Left ventricle myocardium inferior (tissue), 1 donor: Measurements from ENCODE around the gene NPTX1. TPM values are rescaled to one million over a fixed set of nuclear protein-coding genes. Genes with fewer than 3 reads are reported as not detected.
"Not testable (repeated sequence)": the region's sequence is repeated elsewhere in the genome, so short reads cannot be mapped to it uniquely, and the experiment has no call there.

ENCODE experiments used
- DNase-seq: peaks from one replicate; pipeline ENCODE4 v3.0.0-alpha.2; 2020
- H3K27ac ChIP-seq: fragments of 200-600 bp; replicated peaks from 2 replicates; pipeline ENCODE4 v1.8.0; 2021
- H3K27me3 ChIP-seq: fragments of 200-600 bp; 2 replicates; pipeline ENCODE4 v1.8.0; 2021; ENCODE audit warnings: low read depth
- H3K36me3 ChIP-seq: fragments of 200-600 bp; 2 replicates; pipeline ENCODE4 v1.8.0; 2021
- H3K4me1 ChIP-seq: fragments of 200-600 bp; 2 replicates; pipeline ENCODE4 v1.8.0; 2021
- H3K4me3 ChIP-seq: fragments of 200-600 bp; 2 replicates; pipeline ENCODE4 v1.8.0; 2021; ENCODE audit warnings: mild to moderate bottlenecking, moderate library complexity
- H3K9me3 ChIP-seq: fragments of 200-600 bp; replicated peaks from 2 replicates; pipeline ENCODE4 v1.8.0; 2021
- intact Hi-C: fragments of 100-400 bp; cut with micrococcal nuclease; formaldehyde crosslinking; loops from one replicate; pipeline ENCODE4 v1.11.0; 2022
- total RNA-seq: library from RNA; stranded (reverse); fragmentation: NEBNext Ultra II Directional; extraction: Animal tissue kit (Norgen Biotek cat#: 25700); gene quantifications from one replicate; pipeline ENCODE4 v1.2.1, GENCODE V29; 2021
- TF ChIP-seq, protein P1 (sequence below): fragments of 200-600 bp; IDR thresholded peaks from 2 replicates; pipeline ENCODE4 v1.8.0; 2021; ENCODE audit warnings: antibody characterized with exemption, mild to moderate bottlenecking, borderline replicate concordance
- donor health status: DM: no; HTN: yes; CAD: no; lungs with severe emphysema.

Gene NPTX1
- total RNA-seq, 1 donor from 2014 or later, result not detected

- intact Hi-C loops, result no loop called here
- DNase-seq, result no peak
- H3K27ac ChIP-seq, result no peak overlapping the region
- H3K4me1 ChIP-seq, result no peaks in the 10 kb centered on the region
- H3K9me3 ChIP-seq, result no peaks in the 10 kb centered on the region
- peaks cover 96% of the 10 kb centered on the region for H3K27me3 ChIP-seq
- TF ChIP-seq, protein P1, sequence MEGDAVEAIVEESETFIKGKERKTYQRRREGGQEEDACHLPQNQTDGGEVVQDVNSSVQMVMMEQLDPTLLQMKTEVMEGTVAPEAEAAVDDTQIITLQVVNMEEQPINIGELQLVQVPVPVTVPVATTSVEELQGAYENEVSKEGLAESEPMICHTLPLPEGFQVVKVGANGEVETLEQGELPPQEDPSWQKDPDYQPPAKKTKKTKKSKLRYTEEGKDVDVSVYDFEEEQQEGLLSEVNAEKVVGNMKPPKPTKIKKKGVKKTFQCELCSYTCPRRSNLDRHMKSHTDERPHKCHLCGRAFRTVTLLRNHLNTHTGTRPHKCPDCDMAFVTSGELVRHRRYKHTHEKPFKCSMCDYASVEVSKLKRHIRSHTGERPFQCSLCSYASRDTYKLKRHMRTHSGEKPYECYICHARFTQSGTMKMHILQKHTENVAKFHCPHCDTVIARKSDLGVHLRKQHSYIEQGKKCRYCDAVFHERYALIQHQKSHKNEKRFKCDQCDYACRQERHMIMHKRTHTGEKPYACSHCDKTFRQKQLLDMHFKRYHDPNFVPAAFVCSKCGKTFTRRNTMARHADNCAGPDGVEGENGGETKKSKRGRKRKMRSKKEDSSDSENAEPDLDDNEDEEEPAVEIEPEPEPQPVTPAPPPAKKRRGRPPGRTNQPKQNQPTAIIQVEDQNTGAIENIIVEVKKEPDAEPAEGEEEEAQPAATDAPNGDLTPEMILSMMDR, result no peak
- no peak overlapping the region for H3K4me3 ChIP-seq
- H3K36me3 ChIP-seq, result no peaks in the 10 kb centered on the region
Observed at GRCh38 chr17:80509311-80509710, 32.9 kb upstream of the NPTX1 start.

- intact Hi-C loops, result no loop called here
- Histone ChIP-seq H3K27me3 (peaks cover 97% of the 10 kb centered on the region), H3K4me1 (no peaks in the 10 kb centered on the region), H3K9me3 (no peaks in the 10 kb centered on the region), H3K4me3 (no peak overlapping the region), H3K27ac (no peak overlapping the region), H3K36me3 (no peaks in the 10 kb centered on the region)
- TF ChIP-seq, protein P1, result no peak
- DNase-seq, result no peak
Observed at GRCh38 chr17:80507965-80508364, 31.6 kb upstream of the NPTX1 start.

DNA sequence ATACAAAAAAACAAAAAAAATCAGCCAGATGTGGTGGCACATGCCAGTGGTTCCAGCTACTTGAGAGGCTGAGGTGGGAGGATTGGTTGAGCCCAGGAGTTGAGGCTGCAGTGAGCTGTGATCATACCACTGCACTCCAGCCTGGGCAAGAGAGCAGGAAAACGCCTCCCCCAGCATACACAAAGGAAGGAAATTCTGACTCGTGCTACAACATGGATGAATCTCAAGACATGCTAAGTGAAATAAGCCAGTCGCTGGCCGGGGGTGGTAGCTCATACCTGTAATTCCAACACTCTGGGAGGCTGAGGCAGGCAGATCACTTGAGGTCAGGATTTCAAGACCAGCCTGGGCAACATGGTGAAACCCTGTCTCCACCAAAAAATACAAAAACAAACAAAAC, 30.8 kb upstream of the NPTX1 start:
- peaks cover 97% of the 10 kb centered on the region for H3K27me3 ChIP-seq

DNA sequence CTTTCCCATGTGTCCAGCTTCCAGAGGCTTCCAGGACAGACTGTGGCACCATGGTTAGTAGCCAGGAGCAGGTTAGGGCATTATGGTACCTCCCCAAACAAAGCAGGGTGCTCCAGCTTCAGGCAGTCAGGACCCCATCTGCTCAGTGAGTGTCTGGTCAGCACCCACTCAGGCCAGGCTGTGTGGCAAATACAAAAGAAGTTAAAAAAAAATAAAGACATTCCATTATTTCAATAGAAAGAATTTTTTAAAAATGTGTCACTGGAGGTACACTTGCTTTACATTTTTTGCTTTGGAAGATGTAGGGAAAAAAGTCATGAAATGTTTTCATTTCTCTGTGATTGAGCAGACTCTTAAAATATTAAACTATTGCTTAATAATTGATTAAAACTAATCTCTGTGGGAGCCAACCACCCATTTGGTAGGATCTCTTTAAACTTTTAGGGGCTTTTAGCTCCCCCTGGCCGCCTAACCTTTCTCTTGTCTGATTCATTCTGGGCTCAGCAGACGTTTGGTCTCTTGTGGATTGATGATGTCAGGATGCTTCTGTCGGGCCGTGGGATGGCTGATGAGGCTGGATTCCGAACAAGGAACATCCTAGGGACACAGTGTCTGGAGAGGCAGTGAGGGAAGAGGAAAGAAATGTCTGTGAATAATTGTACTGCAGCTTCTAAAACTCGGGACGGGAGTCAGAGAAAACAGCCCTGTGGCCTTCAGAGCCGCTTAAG, 28.4 kb upstream of the NPTX1 start:
- intact Hi-C loops, result no loop called here
- H3K27me3 ChIP-seq, result peaks cover 98% of the 10 kb centered on the region
- TF ChIP-seq, protein P1, result no peak

More for the DNA sequence above, 30.8 kb upstream of the NPTX1 start:
- H3K36me3 ChIP-seq, intact Hi-C loops, H3K4me1 ChIP-seq, H3K27ac ChIP-seq, DNase-seq, H3K4me3 ChIP-seq, H3K9me3 ChIP-seq: not testable (repeated sequence)

DNA sequence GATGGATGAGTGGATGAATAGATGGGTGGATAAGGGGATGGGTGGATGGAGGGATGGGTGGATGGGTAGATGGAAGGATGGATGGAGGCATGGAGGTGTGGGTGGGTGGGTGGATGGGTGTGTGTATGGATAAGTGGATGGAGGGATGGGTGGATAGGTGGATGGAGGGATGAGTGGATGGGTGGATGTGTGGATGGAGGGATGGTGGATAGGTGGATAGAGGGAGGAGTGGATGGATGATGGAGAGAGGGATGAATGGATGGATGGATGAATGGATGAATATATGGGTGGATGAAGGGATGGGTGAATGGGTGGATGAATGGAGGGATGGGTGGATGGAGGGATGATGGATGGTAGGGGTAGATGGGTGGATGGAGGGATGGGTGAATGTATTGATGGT, 27.5 kb upstream of the NPTX1 start:
- Histone ChIP-seq H3K4me3 (no peak overlapping the region), H3K27ac (no peak overlapping the region), H3K9me3 (no peaks in the 10 kb centered on the region), H3K4me1 (no peaks in the 10 kb centered on the region), H3K36me3 (no peaks in the 10 kb centered on the region), H3K27me3 (peaks cover 97% of the 10 kb centered on the region)
- DNase-seq, result no peak
- TF ChIP-seq, protein P1, result no peak
- intact Hi-C loops, result no loop called here

More for the DNA sequence above, 28.4 kb upstream of the NPTX1 start:
- no peaks in the 10 kb centered on the region for H3K36me3 ChIP-seq
- no peak overlapping the region for H3K4me3 ChIP-seq
- DNase-seq, result no peak
- H3K9me3 ChIP-seq, result no peaks in the 10 kb centered on the region
- H3K27ac ChIP-seq, result no peak overlapping the region
- no peaks in the 10 kb centered on the region for H3K4me1 ChIP-seq

- no peak overlapping the region for H3K27ac ChIP-seq
- intact Hi-C loops, result no loop called here
- DNase-seq, result no peak
- no peak overlapping the region for H3K4me3 ChIP-seq
- H3K9me3 ChIP-seq, result no peaks in the 10 kb centered on the region
- peaks cover 5% of the 10 kb centered on the region for H3K4me1 ChIP-seq
- TF ChIP-seq, protein P1, result no peak
- H3K36me3 ChIP-seq, result no peaks in the 10 kb centered on the region
- peaks cover 97% of the 10 kb centered on the region for H3K27me3 ChIP-seq
Observed at GRCh38 chr17:80503031-80503430, 26.6 kb upstream of the NPTX1 start.
